ENCODE data around the gene TMEM63C.
A peak's percentile ranks its signal among the peaks of the same experiment; 100 is the strongest.

GRCh38 chr14:77245820-77246219, 64.2 kb downstream of the TMEM63C start:
- TF ChIP-seq CTCF (conservative IDR thresholded peaks at IDR 0.05; ENCODE audit: low read length) (peak; percentile 32; the same call in 1 of the 2 replicates), EZH2phosphoT487 (IDR thresholded peaks at IDR 0.05; ENCODE audit: borderline replicate concordance) (no peak)
